HL-60 (cell line): ENCODE measurements around the gene TMEM234.

Experiments used
- POLR2AphosphoS5 ChIP-seq: IDR thresholded peaks from 2 replicates; pipeline ENCODE4 v1.6.1; 2012; ENCODE audit warnings: low read depth
- TF ChIP-seq, protein P1 (sequence below): IDR thresholded peaks from one replicate; pipeline ENCODE4 v1.5.1; 2011; ENCODE audit warnings: low read length, control low read depth, inconsistent platforms; ENCODE audit not compliant: insufficient read depth

DNA sequence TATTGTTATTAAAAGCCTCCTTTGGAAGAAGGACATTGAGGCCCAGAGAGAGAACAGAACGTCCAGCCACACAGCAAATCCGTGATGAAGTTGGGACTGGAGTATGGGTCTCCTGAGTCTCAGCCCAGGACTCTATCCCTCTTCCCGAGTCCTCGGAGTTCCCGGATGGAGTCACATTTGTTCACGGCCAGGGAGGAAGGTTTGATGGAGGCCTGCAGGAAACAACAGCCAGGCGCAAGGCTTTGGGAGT lies 43.0 kb downstream of the TMEM234 start:
- TF ChIP-seq, protein P1, sequence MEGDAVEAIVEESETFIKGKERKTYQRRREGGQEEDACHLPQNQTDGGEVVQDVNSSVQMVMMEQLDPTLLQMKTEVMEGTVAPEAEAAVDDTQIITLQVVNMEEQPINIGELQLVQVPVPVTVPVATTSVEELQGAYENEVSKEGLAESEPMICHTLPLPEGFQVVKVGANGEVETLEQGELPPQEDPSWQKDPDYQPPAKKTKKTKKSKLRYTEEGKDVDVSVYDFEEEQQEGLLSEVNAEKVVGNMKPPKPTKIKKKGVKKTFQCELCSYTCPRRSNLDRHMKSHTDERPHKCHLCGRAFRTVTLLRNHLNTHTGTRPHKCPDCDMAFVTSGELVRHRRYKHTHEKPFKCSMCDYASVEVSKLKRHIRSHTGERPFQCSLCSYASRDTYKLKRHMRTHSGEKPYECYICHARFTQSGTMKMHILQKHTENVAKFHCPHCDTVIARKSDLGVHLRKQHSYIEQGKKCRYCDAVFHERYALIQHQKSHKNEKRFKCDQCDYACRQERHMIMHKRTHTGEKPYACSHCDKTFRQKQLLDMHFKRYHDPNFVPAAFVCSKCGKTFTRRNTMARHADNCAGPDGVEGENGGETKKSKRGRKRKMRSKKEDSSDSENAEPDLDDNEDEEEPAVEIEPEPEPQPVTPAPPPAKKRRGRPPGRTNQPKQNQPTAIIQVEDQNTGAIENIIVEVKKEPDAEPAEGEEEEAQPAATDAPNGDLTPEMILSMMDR = no peak
- TF ChIP-seq POLR2AphosphoS5 = no peak
